LNCaP clone FGC (cell line): ENCODE measurements around the gene TIFAB.

Experiments
- DNase-seq: peaks from one replicate; pipeline ENCODE4 v3.0.0-alpha.2; 2011; ENCODE audit warnings: low read depth
- H3K4me3 ChIP-seq: 2 replicates; pipeline ENCODE4 v1.5.1; 2011; ENCODE audit warnings: mild to moderate bottlenecking, low read depth, low read length, control low read depth
- CTCF ChIP-seq: IDR thresholded peaks from 2 replicates; pipeline ENCODE4 v1.5.1; 2012; ENCODE audit warnings: mild to moderate bottlenecking; ENCODE audit not compliant: control insufficient read depth, insufficient read depth; ENCODE audit errors: extremely low read depth

Gene TIFAB

GRCh38 chr5:135438636-135439221 lies 13.4 kb downstream of the TIFAB start:
- no peak for DNase-seq
- H3K4me3 ChIP-seq = no peak overlapping the region
- TF ChIP-seq CTCF = no peak

- DNase-seq = peak; percentile 80
- TF ChIP-seq CTCF = 0 out of 2 replicates have a peak, but pooled peaks have one; percentile 12
Observed at GRCh38 chr5:135437796-135438560, 14.2 kb downstream of the TIFAB start.

GRCh38 chr5:135437422-135437795 lies 14.7 kb downstream of the TIFAB start:
- no peak for TF ChIP-seq CTCF
- no peak overlapping the region for H3K4me3 ChIP-seq
- no peak for DNase-seq

More at GRCh38 chr5:135437796-135438560, 14.2 kb downstream of the TIFAB start:
- H3K4me3 ChIP-seq = no peak overlapping the region

- H3K4me3 ChIP-seq = no peak overlapping the region
- no peak for TF ChIP-seq CTCF
- DNase-seq = no peak
Observed at GRCh38 chr5:135436951-135437418, 15.2 kb downstream of the TIFAB start.

GRCh38 chr5:135435467-135436330 lies 16.5 kb downstream of the TIFAB start:
- no peak overlapping the region for H3K4me3 ChIP-seq

More at GRCh38 chr5:135435467-135436330, 16.5 kb downstream of the TIFAB start:
- no peak for DNase-seq
- TF ChIP-seq CTCF = no peak
